Stimulated activated CD8-positive, alpha-beta memory T cell treated with anti-CD3 and anti-CD28 coated beads, Interleukin-12 subunit alpha, Interleukin-12 subunit beta, amount 100 ng/mL, for 1 hour (primary cell): ENCODE results near the gene ACP1.

Experiments used
- DNase-seq: peaks from one replicate; pipeline ENCODE4 v3.0.0-alpha.2; 2020; ENCODE audit warnings: low read depth

ACP1 gene

GRCh38 chr2:264493-265468 lies at the start of gene ACP1:
Gene ACP1 (plus strand): TSS chr2:264947. CDS start chr2:264965, 18 bp downstream.
- DNase-seq = peak; percentile 91

GRCh38 chr2:216068-216467 lies 48.7 kb upstream of the ACP1 start:
- no peak for DNase-seq

GRCh38 chr2:223451-223850 lies 41.3 kb upstream of the ACP1 start:
- DNase-seq = no peak

GRCh38 chr2:223971-224760 lies 40.6 kb upstream of the ACP1 start:
- no peak for DNase-seq

GRCh38 chr2:228115-228514 lies 36.6 kb upstream of the ACP1 start:
- DNase-seq = no peak

GRCh38 chr2:228518-229278 lies 36.0 kb upstream of the ACP1 start:
- no peak for DNase-seq

- DNase-seq = no peak
Measured at GRCh38 chr2:231521-232185, 33.1 kb upstream of the ACP1 start.

- no peak for DNase-seq
Measured at GRCh38 chr2:233030-233429, 31.7 kb upstream of the ACP1 start.

GRCh38 chr2:234421-234820 lies 30.3 kb upstream of the ACP1 start:
- DNase-seq = no peak

- DNase-seq = no peak
Measured at GRCh38 chr2:236993-237539, 27.7 kb upstream of the ACP1 start.

- no peak for DNase-seq
Measured at GRCh38 chr2:237878-238277, 26.9 kb upstream of the ACP1 start.

GRCh38 chr2:238431-238830 lies 26.3 kb upstream of the ACP1 start:
- no peak for DNase-seq

- no peak for DNase-seq
Measured at GRCh38 chr2:238869-239268, 25.9 kb upstream of the ACP1 start.

GRCh38 chr2:244547-244946 lies 20.2 kb upstream of the ACP1 start:
- no peak for DNase-seq

GRCh38 chr2:246489-247144 lies 18.1 kb upstream of the ACP1 start:
- DNase-seq = no peak

GRCh38 chr2:248724-249123 lies 16.0 kb upstream of the ACP1 start:
- DNase-seq = no peak

GRCh38 chr2:249538-250042 lies 15.2 kb upstream of the ACP1 start:
- DNase-seq = no peak

GRCh38 chr2:252001-252602 lies 12.6 kb upstream of the ACP1 start:
- no peak for DNase-seq

- no peak for DNase-seq
Measured at GRCh38 chr2:253202-253638, 11.5 kb upstream of the ACP1 start.

- no peak for DNase-seq
Measured at GRCh38 chr2:254241-254640, 10.5 kb upstream of the ACP1 start.
